Stimulated activated CD4-positive, alpha-beta T cell treated with anti-CD3 and anti-CD28 coated beads, TNF-alpha, amount 100 ng/mL, for 1 hour (primary cell): ENCODE measurements around the gene IL17RC.

Source experiments
- DNase-seq, 3 donors: peaks; one replicate each; pipeline ENCODE4 v3.0.0-alpha.2; 2020; ENCODE audit warnings: low read depth in 3 of 3, low spot score in 1 of 3

The IL17RC gene

DNA sequence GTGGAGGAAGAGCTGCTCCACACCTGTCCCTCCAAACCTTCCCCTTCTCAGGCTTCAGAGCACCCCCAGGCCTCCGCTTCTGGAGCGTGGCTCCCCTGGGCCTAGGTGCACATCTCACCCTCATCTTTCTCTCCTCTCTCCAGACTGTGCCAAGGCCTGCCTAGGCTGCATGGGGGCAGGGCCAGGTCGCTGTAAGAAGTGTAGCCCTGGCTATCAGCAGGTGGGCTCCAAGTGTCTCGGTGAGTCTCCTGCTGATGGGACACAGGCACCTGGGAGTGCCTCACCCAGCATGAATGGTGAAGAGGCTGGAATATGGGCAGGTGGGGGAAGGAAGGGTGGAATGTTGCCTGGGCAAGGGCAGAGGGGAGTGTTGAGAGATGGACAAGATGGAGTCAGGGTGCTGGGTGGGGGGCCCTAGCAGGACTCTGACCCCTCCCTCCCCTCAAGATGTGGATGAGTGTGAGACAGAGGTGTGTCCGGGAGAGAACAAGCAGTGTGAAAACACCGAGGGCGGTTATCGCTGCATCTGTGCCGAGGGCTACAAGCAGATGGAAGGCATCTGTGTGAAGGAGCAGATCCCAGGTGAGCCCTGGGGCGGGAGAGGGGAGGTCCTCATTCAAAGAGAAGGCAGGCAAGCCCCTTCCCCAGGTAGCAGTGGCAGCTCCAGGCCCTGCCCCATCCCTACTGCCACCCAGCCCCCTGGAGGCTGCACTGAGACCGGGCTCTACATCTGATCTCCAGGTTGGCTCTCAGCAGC lies 26.2 kb downstream of the IL17RC start:
- no peak for DNase-seq

DNA sequence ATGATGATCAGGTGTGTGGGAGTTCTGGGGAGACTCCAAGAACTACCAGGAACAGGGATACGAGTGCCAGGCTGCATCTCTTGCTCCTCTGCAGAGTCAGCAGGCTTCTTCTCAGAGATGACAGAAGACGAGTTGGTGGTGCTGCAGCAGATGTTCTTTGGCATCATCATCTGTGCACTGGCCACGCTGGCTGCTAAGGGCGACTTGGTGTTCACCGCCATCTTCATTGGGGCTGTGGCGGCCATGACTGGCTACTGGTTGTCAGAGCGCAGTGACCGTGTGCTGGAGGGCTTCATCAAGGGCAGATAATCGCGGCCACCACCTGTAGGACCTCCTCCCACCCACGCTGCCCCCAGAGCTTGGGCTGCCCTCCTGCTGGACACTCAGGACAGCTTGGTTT lies 27.4 kb downstream of the IL17RC start:
- no peak for DNase-seq

DNA sequence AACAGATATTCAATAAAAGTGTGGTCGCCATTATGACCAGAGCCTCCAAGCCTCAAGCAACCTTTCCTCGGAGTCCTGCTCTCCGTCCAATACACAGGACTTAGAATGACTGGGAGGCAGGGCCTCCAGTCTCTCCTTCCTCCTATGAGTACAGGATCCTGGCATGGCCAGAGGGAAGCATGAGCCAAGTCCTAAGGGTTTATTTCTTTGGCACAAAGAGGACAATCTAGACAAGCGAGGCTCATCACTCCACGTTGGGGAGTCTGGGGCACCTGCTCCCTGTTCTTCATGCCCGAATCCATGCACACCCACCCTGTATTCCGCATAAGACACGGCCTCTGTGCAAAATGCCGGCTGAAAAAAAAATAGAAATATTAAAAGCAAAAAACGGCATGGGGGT lies 28.5 kb downstream of the IL17RC start:
- DNase-seq = no peak

DNA sequence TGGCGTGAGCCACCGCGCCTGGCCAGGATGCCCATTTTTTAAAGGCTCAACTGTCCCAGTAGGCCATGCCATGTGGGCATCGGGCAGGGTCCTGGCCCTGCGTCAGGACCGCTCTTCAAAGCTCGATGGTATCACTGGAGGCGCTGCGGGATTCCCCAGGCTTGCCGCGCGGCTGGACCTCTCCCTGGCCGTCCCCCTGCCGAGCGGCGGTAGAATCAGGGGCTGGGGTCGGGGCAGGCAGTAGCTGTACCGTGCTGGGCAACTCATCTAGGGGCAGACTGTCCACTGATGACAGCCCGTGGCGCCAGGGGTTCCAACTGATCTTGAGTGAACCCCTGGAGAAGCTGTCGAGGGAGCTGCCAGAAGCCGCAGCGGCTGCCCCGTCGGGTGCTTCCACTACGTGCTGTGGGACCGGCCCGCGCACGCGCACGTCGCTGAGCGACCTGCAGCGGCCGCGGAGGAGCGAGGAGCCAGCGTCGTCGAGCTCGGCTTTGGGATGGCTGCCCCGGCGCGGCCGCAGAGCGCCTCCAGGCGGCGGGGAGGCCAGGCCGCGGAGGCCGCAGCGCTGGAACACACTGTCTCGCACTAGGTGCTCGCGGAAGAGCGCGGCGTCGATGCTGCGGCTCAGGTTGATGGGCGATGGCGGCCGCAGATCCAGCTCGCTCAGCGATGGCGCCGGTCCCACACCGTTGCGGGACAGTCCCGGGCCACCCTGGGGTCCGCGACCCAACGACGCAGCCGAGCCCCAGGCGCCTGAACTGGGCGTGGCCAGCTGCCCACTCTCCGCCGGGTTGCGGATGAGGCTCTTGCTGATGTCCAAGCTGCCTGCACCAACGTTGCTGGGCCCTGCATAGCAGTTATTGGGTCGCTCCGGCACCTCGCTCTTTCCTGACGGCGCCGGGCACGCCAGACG lies 29.5 kb downstream of the IL17RC start:
- peak; percentile 64 to 75 (median 65) for DNase-seq

DNA sequence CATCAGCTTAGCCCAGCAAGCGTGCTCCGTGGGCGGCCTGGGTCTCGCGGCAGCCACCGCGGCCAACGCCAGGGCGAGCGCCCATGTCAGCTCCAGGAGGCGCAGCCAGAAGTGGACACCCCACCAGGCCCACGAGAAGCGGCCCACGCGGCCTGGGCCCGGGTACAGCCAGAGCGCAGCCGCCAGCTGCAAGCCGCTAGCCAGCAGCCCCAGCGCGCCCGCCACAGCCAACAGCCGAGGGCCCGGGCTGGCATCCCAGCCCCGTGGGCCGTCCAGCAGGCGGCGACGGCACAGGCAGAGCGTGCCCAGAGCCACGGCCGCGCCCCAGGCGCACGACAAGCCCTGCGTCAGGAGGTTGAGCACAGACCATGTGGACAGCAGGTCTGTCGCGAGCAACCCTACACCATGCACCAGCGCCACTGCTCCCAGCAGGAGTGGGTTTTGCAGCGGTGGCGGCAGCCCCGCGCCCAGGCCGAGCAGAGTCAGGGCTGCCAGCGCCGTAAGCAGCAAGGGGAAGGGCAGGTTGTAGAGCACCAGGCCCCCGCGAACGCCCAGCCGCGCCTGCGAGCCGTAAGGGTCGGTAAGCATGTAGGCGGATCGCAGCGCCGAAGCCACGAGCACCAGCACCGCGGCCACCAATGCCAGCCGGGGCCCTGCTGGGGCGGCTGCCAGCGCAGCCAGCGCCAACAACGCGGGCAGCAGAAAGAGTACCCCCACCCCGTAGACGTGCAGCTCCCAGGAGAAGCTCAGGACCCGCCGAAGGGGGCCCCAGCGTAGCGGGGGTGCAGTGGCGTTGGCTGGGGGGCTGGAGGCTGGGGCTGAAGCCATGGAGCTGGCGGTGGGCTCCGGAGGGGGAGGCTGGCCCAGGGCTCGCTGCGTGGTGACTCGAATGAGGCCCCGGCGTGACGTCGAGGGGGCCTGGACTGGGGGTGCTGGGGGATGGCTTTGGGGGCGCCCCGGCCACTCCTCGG lies 30.4 kb downstream of the IL17RC start:
- no peak for DNase-seq

DNA sequence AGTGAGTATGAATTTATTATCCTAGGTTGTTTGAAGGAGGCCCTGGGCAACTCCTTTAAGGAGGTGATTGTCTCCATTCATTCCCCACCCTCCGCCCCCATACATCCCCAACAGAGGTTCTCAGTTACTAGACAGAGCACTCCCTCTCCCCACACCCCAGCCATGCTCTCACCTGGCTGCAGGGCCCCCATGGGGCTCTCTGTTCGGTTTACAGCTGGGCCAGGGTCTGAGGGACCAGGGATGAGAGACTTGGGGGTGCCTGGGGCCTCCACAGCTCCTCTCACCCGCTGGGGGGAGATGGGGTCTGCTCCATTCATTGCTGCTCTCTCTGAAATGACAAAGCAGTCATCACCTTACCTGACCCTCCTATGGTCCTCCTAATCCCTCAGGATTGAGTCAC lies 31.7 kb downstream of the IL17RC start:
- DNase-seq = no peak

DNA sequence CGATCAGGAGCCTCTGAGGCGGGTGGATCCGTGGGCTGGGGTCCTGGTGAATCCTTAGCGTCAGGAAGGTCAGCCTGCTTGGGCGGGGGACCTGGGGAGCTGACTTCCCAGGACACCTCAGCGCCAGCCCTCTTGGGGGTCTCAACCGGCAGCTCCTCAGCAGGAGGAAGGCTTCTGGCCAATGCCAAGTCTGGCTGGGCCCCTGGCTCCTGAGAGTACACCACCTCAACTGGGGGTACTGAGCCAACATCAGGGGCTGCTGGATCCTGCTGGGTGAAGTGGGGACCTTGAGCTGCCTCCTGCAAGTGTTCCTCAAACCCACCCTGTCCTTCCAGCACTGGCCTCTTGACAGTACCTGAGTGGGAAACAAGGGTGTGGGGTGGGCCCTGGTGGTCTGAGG lies 32.2 kb downstream of the IL17RC start:
- DNase-seq = no peak

DNA sequence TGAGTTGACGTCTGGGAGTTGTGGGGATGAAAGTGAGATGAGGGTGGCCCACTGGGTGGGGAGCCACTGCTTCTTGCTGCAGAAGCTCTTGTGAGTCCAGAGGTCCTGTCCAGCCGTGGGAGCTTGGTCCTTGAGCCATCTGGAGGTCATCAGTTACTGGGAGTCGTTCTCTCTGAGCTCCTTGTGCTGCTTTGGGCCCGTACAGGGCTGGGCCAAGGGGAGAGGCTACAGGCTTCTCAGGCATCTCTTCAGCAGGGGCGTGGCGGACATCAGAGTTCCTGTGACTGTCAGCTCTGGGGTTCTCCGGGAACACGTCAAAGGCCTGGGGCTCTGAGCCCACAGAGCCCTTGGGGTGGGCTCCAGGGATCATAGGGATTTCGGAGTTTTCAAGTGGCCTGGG lies 32.7 kb downstream of the IL17RC start:
- DNase-seq = no peak

DNA sequence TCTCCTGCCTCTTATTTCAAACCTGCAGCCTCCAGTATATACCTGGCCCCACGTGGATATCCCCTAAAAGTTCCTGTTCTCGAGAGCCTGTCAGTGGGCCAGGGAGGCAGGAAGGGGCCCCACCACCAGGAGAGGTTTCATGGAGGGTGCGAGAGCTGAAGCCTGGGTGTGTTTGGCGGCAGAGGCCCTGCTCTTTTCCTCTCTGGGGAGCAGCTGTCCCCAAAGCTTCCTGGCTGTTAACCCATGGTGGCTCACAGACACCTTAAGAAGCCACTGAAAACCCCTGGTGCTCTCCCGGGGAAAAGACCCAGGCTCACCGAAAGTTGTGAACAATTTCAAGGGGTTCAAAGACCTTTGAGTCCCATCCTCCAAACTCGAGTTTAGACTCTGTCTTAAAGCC lies 34.2 kb downstream of the IL17RC start:
- DNase-seq = no peak

DNA sequence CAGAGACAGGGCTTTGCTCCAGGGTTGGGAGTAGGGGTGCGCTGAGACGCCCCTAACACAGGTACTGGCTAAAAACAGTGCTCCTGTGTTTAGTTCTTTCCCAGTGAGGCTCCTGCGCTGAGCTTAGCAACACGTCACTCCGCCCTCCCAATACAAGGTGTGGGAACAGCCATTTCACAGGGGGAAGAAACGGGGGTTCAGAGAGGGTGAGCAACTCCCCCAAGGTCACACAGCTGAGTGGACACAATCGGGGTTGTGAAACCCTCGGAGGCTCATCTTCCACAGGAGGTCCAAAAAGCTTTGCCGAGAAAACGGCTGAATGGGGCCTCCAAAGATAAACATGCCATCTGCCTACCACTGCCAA lies 34.7 kb downstream of the IL17RC start:
- DNase-seq = no peak

DNA sequence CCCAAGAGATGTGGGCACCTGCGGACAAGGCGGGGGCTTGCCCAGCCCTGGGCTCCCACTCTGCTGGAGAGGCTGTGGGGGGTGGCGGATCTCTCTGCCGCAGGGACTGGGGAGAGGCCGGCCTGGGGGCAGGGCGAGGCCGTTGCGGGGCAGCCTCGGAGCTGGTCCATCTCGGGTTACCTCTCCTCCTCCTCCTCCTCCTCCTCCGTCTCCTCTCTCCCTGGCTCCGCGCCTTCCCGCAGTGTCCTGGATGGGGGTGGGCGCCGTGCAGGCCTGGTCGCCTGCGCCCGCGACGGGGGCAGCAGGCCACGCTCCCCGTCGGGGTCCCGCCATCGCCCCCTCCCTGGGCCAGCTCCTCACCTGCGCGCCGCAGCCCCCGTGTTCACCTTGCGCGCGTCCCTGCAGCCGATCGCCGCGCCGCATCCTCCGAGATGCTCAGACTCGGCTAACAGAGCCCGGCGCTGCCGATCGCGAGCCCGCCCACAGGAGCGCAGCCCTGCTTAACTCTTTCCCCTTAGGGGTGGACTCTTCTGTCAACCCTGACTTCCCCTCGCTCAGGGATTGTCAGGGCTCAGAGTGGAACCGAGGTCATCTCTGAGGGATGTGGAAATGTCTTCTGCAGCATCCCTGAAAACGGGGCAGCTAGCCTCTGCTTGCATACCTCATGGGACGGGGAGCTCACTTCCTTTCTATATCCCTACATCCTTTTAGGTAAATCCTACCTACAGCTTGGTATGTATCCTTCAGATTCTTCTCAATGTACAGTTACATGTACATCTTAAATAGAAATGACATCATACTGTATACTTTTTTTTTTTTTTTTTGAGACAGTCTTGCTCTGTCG lies 35.3 kb downstream of the IL17RC start, which contains the start of gene PRRT3:
TSS of gene PRRT3 (minus strand) at position 447 of the 844 bp plus-strand sequence. CDS start 2,293 bp downstream, outside the sequence.
- peak in 1 of 3 donors; percentile 46 for DNase-seq

DNA sequence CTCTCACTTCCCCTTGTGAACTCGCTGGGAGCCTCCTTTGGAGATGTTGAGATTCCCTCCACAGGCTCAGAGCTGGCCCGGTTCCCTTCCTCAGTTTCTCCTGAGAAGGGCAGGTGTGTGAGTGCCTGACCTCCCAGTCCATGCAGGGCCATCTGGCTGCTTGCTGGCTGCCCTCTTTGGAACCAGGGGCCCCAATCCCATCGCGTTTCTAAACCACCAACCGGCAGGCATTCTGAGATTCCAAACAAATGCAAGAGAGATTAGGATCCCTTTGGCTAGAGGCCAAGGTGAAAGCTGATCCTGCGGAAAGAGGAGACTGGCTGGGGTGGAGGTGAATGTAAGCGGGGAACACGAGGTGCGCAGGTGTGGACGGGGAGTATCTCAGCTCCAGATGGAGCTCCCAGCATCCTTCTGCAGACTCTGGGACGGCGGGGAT lies 38.2 kb downstream of the IL17RC start:
- DNase-seq = no peak

DNA sequence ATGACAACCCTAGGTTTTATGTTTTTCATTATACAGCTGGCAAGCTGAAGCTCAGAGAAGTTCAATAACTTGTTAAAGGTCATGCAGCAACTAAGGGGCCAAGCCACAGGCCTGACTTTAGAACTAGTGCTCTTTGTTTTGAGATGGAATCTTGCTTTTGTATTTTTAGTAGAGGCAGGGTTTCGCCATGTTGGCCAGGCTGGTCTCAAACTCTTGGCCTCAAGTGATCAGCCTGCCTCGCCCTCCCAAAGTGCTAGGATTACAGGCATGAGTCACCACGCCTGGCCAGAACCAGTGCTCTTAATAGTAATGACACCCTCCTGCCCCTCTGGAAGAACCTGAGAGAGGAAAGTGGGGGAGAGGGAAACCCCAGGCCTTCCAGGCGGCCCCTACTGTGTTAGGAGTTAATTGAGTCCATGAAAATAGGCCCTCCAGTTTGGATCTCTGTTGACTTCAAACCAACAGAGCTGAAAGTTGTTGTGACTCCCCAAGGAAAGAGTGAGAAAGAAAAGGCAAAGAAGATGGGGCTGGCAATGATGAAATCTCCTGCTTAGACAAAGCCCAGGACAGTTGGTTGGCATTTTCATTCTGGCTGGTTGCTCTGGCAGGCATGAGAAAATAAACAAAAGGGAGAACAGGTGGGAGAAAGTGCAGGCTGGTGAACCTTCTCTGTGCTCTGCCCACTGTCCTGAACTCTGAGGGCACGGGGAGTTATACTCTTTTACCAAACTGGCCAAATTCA lies 38.9 kb downstream of the IL17RC start:
- no peak for DNase-seq

DNA sequence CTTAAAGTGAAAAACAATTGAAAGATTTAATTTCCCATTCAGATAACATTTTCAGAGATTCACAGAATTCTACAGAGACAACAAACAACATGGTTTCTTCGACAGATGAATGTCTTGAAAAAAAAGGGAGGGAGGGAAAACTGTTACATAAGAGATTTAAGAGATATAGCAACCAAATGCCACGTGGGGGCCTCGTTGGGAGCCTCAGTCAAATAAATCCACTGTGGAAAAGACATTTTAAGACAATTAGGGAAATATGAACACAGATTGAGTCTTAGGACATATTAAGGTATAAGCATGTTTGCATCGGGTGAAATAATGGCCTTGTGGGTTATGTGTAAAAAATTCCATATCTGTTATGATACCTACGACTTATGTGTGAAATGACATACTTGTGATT lies 40.3 kb downstream of the IL17RC start:
- DNase-seq = no peak

DNA sequence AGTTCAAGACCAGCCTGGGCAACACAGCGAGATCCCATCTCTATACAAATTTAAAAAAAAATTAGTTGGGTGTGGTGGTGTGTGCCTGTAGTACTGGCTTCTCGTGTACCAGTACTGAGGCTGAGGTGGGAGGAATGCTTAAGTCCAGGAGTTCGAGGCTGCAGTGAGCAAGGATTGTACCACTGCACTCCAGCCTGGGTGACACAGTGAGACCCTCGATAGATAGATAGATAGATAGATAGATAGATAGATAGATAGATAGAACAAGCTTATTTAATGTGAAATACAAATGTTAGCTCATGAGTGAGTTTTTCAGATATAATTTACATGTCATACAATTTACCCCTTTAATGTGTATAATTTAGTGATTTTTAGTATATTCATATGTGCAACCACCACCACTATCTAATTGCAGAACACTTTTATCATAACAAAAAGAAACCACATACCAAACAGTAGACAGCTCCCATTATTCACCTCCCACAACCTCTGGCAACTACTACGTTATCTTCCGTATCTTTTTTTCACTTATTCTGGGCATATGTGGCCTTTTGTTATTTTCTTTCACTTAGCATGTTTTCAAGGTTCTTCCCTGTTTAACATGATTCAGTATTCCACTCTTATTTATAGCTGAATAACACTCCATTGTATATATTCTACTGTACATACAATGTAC lies 48.4 kb downstream of the IL17RC start:
- no peak for DNase-seq

DNA sequence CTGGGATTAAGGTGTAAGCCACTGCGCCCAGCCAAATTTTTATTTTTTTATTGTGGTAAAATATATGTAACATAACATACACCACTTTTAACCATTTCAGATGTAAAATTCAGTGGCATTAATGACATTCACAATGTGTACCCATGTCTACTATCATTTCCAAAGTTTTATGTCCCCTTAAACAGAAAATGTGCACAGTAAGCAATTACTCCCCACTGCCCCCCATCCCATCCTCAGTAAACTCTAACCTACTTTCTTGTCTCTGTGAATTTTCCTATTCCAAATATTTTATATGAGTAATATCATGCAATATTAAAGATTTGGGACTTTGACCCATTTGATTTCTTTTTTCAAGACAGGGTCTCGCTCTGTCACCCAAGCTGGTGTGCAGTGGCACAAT lies 49.9 kb downstream of the IL17RC start:
- no peak for DNase-seq

DNA sequence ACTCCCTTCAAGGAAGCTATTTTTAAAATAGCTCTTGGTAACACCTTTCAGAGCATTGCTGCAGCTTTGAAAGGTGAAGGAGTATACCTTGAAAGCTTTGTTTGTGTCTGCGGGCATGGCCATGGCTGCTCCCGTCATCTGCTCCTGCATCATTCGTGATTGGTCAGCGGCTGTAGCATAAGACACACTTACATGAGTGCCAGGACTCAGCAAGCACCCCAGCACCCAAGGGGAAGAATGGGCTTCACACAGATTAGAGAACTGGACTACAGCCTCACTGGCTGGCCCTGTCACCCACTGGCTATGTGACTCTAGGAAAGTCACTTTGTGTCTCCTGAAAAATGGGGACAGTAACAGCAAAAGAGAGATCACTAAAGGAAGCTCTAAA lies 52.7 kb downstream of the IL17RC start:
- no peak for DNase-seq

DNA sequence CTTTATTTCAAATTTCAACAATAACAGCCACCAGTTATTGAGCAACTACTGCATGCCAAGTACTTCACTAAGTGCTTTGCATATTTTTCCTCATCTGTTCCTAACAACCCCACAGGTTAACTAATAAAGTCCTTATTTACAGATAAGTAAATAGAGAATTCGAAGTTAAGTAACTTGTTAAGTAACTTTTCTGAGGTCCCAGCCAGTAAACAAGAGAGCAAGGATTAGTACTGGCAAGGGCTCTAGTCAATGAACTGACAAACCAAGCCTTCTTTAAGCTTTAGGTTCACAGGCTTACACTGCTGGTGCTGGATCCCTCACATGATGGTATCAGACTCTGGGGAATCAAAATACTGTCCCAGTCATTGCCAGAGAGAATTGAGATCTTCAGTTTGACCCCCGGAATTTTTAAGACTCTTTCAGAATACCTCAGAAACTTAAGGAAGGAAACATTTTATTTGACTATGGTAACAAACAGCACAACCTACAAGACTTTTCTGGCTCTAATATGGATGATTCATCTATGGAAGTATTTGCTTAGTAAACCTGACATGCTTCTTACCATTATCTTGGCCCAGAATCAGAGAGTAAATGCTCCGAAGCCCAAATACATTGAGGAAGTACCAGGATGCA lies 53.2 kb downstream of the IL17RC start:
- DNase-seq = no peak
